ENCODE results near the gene FTL.
A peak's percentile ranks its signal among the peaks of the same experiment; 100 is the strongest.
"Not testable (repeated sequence)": the region's sequence is repeated elsewhere in the genome, so short reads cannot be mapped to it uniquely, and the experiment has no call there.

FTL gene

GRCh38 chr19:48965040-48965805, at the start of gene FTL:
FTL (plus strand) TSS chr19:48965309; CDS start chr19:48965508, 199 bp downstream.
- peak; percentile 95 for DNase-seq (ENCODE audit: low read depth)

DNA sequence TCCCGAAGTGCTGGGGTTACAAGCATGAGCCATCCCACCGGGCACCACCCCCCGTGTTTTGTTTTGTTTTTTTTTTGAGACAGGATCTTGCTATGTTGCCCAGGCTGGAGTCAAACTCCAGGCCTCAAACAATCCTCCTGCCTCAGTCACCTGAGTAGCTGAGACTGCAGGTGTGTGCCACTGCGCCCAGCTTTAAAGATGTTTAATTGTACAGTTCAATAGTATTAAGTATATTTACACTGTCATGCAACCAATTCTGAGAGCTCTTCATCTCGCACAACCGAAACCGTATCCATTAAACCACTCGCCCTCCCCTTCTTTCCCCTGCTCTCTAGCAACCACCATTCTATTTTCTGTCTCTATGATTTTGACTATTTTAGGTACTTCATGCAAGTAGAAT, 49.4 kb upstream of the FTL start:
- DNase-seq (ENCODE audit: low read depth) = no peak

GRCh38 chr19:48918071-48918470, 47.0 kb upstream of the FTL start:
- DNase-seq (ENCODE audit: low read depth) = no peak

DNA sequence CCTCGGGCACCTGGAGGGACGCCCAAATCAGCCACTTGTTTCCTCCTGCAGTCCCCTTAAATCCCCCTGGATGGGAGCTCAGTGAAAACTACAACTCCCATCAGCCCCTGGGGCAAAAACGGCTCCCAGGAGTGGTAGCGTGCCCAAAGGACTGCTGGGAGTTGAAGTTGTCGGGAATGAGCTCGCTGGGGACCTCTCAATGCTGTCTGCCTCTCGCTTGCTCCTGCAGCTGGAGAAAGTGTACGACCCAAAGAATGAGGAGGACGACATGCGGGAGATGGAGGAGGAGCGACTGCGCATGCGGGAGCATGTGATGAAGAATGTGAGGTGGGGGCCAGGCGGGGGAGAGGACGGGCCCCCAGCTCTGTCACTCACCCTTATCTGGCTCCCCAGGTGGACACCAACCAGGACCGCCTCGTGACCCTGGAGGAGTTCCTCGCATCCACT, 46.3 kb upstream of the FTL start:
- DNase-seq (ENCODE audit: low read depth) = peak; percentile 20

GRCh38 chr19:48919271-48919670, 45.8 kb upstream of the FTL start:
- DNase-seq (ENCODE audit: low read depth) = not testable (repeated sequence)

GRCh38 chr19:48920949-48921348, 44.2 kb upstream of the FTL start:
- no peak for DNase-seq (ENCODE audit: low read depth)

DNA sequence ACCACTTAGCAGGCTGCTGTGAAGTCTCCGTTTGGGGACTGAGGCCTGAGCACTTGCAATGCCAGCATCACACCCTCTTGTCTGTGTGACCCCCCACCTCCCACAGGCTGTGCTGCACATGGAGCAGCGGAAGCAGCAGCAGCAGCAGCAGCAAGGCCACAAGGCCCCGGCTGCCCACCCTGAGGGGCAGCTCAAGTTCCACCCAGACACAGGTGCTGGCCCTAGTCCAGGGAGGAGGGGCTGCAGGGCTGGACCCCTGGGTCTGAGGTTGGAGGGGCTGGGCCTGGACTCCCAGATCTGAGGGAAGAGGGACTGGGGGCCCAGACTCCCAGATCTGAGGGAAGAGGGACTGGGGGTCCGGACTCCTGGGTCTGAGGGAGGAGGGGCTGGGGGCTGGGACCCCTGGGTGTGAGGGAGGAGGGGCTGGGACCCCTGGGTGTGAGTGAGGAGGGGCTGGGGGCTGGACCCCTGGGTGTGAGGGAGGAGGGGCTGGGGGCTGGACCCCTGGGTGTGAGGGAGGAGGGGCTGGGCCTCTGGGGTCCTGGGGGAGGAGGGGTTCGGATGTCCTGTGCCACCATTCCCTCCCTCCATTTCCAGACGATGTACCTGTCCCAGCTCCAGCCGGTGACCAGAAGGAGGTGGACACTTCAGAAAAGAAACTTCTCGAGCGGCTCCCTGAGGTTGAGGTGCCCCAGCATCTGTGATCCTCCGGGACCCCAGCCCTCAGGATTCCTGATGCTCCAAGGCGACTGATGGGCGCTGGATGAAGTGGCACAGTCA, 43.2 kb upstream of the FTL start:
- no peak for DNase-seq (ENCODE audit: low read depth)

DNA sequence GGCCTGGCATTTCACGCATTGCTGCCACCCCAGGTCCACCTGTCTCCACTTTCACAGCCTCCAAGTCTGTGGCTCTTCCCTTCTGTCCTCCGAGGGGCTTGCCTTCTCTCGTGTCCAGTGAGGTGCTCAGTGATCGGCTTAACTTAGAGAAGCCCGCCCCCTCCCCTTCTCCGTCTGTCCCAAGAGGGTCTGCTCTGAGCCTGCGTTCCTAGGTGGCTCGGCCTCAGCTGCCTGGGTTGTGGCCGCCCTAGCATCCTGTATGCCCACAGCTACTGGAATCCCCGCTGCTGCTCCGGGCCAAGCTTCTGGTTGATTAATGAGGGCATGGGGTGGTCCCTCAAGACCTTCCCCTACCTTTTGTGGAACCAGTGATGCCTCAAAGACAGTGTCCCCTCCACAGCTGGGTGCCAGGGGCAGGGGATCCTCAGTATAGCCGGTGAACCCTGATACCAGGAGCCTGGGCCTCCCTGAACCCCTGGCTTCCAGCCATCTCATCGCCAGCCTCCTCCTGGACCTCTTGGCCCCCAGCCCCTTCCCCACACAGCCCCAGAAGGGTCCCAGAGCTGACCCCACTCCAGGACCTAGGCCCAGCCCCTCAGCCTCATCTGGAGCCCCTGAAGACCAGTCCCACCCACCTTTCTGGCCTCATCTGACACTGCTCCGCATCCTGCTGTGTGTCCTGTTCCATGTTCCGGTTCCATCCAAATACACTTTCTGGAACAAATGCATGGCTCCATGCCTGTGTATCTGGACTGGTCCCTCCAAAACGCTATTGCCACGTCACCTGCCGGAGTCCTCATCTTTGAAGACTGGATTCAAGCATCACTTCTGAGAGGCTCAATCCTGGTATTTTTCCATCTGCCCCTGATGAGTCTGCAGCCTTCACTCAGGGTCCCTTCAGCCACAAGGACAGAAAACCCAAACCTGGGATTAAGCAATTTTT, 42.3 kb upstream of the FTL start:
- no peak for DNase-seq (ENCODE audit: low read depth)

DNA sequence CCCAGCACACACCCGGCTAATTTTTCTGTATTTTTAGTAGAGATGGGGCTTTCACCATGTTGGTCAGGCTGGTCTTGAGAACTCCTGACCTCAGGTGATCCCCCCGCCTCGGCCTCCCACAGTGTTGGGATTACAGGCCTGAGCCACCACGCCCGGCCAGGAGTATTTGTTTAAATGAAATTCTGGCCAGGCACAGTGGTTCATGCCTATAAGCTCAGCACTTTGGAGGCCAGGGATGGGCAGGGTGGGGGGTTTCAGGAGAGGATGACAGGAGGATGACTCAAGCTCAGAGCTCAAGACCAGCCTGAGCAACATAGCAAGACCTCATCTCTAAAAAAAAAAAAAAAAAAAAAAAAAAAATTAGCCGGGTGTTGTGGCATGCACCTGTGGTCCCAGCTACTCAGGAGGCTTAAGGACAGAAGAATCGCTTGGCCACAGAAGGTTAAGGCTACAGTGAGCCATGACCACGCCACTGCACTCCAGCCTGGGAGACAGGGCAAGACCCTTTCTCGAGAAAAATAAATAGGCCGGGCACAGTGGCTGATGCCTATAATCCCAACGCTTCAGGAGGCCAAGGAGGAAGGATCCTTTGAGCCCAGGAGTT, 39.8 kb upstream of the FTL start:
- DNase-seq (ENCODE audit: low read depth) = peak; percentile 33

DNA sequence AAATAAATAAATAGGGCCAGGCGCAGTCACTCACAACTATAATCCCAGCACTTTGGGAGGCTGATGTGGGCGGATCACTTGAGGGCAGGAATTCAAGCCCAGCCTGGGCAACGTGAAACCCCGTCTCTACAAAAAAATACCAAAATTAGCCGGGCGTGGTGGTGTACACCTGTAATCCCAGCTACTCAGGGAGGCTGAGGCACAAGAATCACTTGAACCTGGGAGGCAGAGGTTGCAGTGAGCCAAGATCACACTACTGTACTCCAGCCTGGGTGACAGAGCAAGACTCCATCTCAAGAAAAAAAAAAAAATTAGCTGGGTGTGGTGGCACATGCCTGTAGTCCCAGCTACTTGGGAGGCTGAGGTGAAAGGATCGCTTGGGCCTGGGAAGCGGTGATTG, 39.2 kb upstream of the FTL start:
- not testable (repeated sequence) for DNase-seq (ENCODE audit: low read depth)

GRCh38 chr19:48926909-48927308, 38.2 kb upstream of the FTL start:
- peak; percentile 99 for DNase-seq (ENCODE audit: low read depth)

DNA sequence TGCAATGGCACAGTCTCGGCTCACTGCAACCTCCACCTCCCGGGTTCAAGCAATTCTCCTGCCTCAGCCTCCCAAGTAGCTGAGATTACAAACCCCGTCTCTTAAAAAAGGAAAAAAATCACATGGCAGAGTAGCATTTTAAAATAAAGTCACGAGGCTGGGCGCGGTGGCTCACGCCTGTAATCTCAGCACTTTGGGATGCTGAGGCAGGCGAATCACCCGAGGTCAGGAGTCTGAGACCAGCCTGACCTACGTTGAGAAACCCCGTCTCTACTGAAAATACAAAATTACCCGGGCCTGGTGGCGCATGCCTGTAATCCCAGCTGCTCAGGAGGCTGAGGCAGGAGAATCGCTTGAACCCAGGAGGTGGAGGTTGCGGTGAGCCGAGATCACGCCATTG, 37.4 kb upstream of the FTL start:
- peak; percentile 7 for DNase-seq (ENCODE audit: low read depth)

GRCh38 chr19:48928164-48929025, 36.7 kb upstream of the FTL start:
- peak; percentile 11 for DNase-seq (ENCODE audit: low read depth)

DNA sequence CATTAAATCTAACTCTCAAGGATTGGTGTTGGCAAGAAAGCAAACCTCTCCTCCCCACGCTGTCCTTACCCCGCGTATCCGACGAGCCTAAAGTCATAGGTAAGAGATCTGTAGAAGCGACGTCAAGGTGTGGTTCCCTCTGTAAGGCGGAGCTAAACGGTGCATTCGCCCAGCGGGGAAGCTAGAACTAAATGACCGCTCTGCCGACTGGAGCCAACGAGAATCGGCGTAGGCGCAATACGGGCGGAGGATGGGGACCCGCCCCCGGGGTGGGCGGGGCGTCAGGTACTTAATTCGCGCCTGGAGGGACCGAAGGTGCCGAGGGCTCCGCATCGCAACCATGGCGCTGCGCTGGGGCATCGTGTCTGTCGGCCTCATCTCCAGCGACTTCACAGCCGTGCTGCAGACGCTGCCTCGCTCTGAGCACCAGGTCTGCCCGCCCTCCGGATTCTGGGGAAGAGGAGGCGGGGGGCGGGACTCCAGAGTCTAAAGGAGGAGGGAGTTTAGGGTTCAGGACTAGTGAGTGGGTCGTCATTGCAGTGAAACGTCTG, 31.7 kb upstream of the FTL start, which contains the start of gene DHDH:
Gene DHDH, plus strand, starts transcription at position 318 of the 551 bp plus-strand sequence. Its CDS starts 23 bp downstream, at position 341.
- DNase-seq (ENCODE audit: low read depth) = peak; percentile 45

DNA sequence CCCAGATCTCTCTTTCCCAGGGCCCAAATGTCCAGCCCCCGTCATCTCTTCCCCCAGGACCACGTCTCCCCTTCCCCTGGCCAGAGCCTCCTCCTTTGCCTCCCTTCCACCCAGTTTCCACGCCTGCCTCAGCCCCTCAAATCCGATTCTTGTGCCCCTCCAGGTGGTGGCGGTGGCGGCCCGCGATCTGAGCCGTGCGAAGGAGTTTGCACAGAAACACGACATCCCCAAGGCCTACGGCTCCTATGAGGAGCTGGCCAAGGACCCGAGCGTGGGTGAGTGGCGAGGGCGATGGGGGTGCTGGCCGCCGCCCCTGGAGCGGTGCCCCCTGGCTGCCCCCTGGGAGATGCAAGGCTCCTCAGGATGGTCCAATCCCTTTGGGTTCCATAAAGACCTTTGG, 30.3 kb upstream of the FTL start:
- DNase-seq (ENCODE audit: low read depth) = no peak

DNA sequence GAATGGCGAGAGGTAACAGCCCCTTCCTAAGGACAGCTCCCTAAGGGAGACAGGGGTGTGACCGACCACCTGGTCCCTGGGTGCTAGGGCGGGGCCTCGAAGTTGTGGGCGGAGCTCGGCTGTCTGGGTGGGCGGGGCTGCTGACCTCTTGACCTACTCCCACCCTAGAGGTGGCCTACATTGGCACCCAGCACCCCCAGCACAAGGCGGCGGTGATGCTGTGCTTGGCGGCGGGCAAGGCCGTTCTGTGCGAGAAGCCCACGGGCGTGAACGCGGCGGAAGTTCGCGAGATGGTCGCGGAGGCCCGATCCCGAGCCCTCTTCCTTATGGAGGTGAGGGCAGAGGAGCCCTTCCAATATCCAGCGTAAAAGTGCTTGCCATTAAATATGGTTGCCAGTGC, 29.2 kb upstream of the FTL start:
- no peak for DNase-seq (ENCODE audit: low read depth)

GRCh38 chr19:48938256-48938655, 26.9 kb upstream of the FTL start:
- DNase-seq (ENCODE audit: low read depth) = no peak

DNA sequence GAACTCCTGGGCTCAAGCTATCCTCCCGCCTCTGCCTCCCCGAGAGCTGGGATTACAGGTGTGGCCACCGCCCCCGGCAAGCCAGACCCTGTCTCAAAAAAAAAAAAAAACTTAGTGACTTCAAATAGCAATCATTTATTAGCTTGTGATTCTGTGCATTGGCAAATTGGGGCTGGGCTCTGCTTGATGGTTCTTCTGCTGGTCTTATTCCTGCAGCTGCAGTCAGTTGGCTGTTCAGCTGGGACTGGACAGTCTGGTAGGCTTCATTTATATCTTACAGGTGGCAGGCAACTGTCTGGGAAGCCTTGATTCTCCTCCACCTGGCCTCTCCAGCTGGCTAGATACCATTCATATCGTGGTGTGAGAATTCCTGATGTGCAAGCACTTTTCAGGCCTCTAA, 24.2 kb upstream of the FTL start:
- DNase-seq (ENCODE audit: low read depth) = no peak

GRCh38 chr19:48943081-48943480, 22.0 kb upstream of the FTL start:
- no peak for DNase-seq (ENCODE audit: low read depth)

DNA sequence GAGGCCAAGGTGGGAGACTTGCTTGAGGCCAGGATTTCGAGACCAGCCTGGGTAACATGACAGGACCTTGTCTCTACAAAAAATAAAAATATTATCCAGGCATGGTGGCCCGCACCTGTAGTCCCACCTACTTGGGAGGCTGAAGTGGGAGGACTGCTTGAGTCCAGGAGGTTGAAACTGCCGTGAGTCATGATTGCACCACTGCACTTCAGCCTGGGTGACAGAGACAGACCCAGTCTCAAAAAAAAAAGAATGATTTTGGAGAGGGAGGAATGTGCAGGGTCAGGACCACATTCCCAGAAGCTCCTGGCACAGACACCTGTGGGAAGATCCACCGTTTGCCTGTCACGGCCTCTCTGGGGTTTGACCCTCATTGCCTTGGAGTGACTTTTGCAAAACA, 19.7 kb upstream of the FTL start:
- no peak for DNase-seq (ENCODE audit: low read depth)
